ENCODE measurements around the gene KCNT2. TPM values are rescaled to one million over a fixed set of nuclear protein-coding genes. Genes with fewer than 3 reads are reported as not detected.

Gene KCNT2
- total RNA-seq, 1 donor from 2014 or later = 5.9 TPM

- no peak overlapping the region for H3K4me2 ChIP-seq (ENCODE audit: low read length)
- no peak for FAIRE-seq
- no peak overlapping the region for H3K27ac ChIP-seq (ENCODE audit: low read depth, low read length)
- TF ChIP-seq CTCF (IDR thresholded peaks at IDR 0.05; ENCODE audit: insufficient read depth, low read depth, low read length) (no peak), EZH2 (IDR thresholded peaks at IDR 0.05; ENCODE audit: insufficient read depth, low read length) (no peak)
- Mint-ChIP-seq H3K9me3 (ENCODE audit: unreplicated experiment) (no peaks in the 10 kb centered on the region), H3K36me3 (ENCODE audit: low read depth, unreplicated experiment) (no peaks in the 10 kb centered on the region), H3K4me3 (ENCODE audit: unreplicated experiment) (no peak overlapping the region), H3K27ac (ENCODE audit: unreplicated experiment) (no peak overlapping the region), H3K4me1 (ENCODE audit: low read depth, unreplicated experiment) (no peaks in the 10 kb centered on the region), H3K27me3 (ENCODE audit: low read depth, unreplicated experiment) (no peaks in the 10 kb centered on the region)
- H3K79me2 ChIP-seq (ENCODE audit: insufficient read depth, low read length) = no peaks in the 10 kb centered on the region
- H3K4me3 ChIP-seq (ENCODE audit: insufficient read depth, low read depth, low read length) = no peak overlapping the region
- no peaks in the 10 kb centered on the region for H4K20me1 ChIP-seq (ENCODE audit: insufficient read depth, low read length)
- no peaks in the 10 kb centered on the region for H3K4me1 ChIP-seq (ENCODE audit: insufficient read depth, low read length)
- DNase-seq (ENCODE audit: low read depth) = no peak
- H2AFZ ChIP-seq (ENCODE audit: low read depth, low read length) = no peak overlapping the region
- no peaks in the 10 kb centered on the region for H3K9me3 ChIP-seq (ENCODE audit: insufficient read depth, low read depth, low read length)
- H3K27me3 ChIP-seq (ENCODE audit: insufficient read depth, low read length) = no peaks in the 10 kb centered on the region
- H3K9ac ChIP-seq (ENCODE audit: low read length) = no peak overlapping the region
- no peaks in the 10 kb centered on the region for H3K36me3 ChIP-seq (ENCODE audit: insufficient read depth, low read length)
These were observed 157.8 kb downstream of the KCNT2 start for GRCh38 chr1:196450143-196451095.

- no peak overlapping the region for H3K27ac ChIP-seq (ENCODE audit: low read depth, low read length)
- TF ChIP-seq EZH2 (IDR thresholded peaks at IDR 0.05; ENCODE audit: insufficient read depth, low read length) = no peak
- no peak for TF ChIP-seq CTCF (IDR thresholded peaks at IDR 0.05; ENCODE audit: insufficient read depth, low read depth, low read length)
- H3K4me1 Mint-ChIP-seq (ENCODE audit: low read depth, unreplicated experiment) = no peaks in the 10 kb centered on the region
- no peaks in the 10 kb centered on the region for H3K27me3 ChIP-seq (ENCODE audit: insufficient read depth, low read length)
- no peaks in the 10 kb centered on the region for H3K36me3 Mint-ChIP-seq (ENCODE audit: low read depth, unreplicated experiment)
- no peak overlapping the region for H2AFZ ChIP-seq (ENCODE audit: low read depth, low read length)
- no peak for FAIRE-seq
- no peaks in the 10 kb centered on the region for H3K27me3 Mint-ChIP-seq (ENCODE audit: low read depth, unreplicated experiment)
- no peak overlapping the region for H3K4me2 ChIP-seq (ENCODE audit: low read length)
- H3K27ac Mint-ChIP-seq (ENCODE audit: unreplicated experiment) = no peak overlapping the region
- H3K4me1 ChIP-seq (ENCODE audit: insufficient read depth, low read length) = no peaks in the 10 kb centered on the region
- no peak overlapping the region for H3K4me3 Mint-ChIP-seq (ENCODE audit: unreplicated experiment)
- no peaks in the 10 kb centered on the region for H3K79me2 ChIP-seq (ENCODE audit: insufficient read depth, low read length)
- no peak overlapping the region for H3K9ac ChIP-seq (ENCODE audit: low read length)
- DNase-seq (ENCODE audit: low read depth) = no peak
- no peak overlapping the region for H3K4me3 ChIP-seq (ENCODE audit: insufficient read depth, low read depth, low read length)
- no peaks in the 10 kb centered on the region for H3K9me3 ChIP-seq (ENCODE audit: insufficient read depth, low read depth, low read length)
- no peaks in the 10 kb centered on the region for H3K36me3 ChIP-seq (ENCODE audit: insufficient read depth, low read length)
- H4K20me1 ChIP-seq (ENCODE audit: insufficient read depth, low read length) = no peaks in the 10 kb centered on the region
- H3K9me3 Mint-ChIP-seq (ENCODE audit: unreplicated experiment) = no peaks in the 10 kb centered on the region
These were observed 158.8 kb downstream of the KCNT2 start for GRCh38 chr1:196449460-196449859.

- no peaks in the 10 kb centered on the region for H3K4me1 ChIP-seq (ENCODE audit: insufficient read depth, low read length)
- H3K27ac Mint-ChIP-seq (ENCODE audit: unreplicated experiment) = no peak overlapping the region
- H3K36me3 Mint-ChIP-seq (ENCODE audit: low read depth, unreplicated experiment) = no peaks in the 10 kb centered on the region
These were observed 162.5 kb downstream of the KCNT2 start for GRCh38 chr1:196445775-196446174.

More at GRCh38 chr1:196445775-196446174, 162.5 kb downstream of the KCNT2 start:
- FAIRE-seq = no peak
- Histone ChIP-seq H3K9ac (ENCODE audit: low read length) (no peak overlapping the region), H3K27ac (ENCODE audit: low read depth, low read length) (no peak overlapping the region), H3K27me3 (ENCODE audit: insufficient read depth, low read length) (no peaks in the 10 kb centered on the region), H3K4me3 (ENCODE audit: insufficient read depth, low read depth, low read length) (no peak overlapping the region), H2AFZ (ENCODE audit: low read depth, low read length) (no peak overlapping the region), H3K79me2 (ENCODE audit: insufficient read depth, low read length) (no peaks in the 10 kb centered on the region), H3K9me3 (ENCODE audit: insufficient read depth, low read depth, low read length) (no peaks in the 10 kb centered on the region), H4K20me1 (ENCODE audit: insufficient read depth, low read length) (no peaks in the 10 kb centered on the region), H3K36me3 (ENCODE audit: insufficient read depth, low read length) (no peaks in the 10 kb centered on the region), H3K4me2 (ENCODE audit: low read length) (no peak overlapping the region)
- no peaks in the 10 kb centered on the region for H3K27me3 Mint-ChIP-seq (ENCODE audit: low read depth, unreplicated experiment)
- no peaks in the 10 kb centered on the region for H3K4me1 Mint-ChIP-seq (ENCODE audit: low read depth, unreplicated experiment)
- no peak overlapping the region for H3K4me3 Mint-ChIP-seq (ENCODE audit: unreplicated experiment)
- TF ChIP-seq CTCF (IDR thresholded peaks at IDR 0.05; ENCODE audit: insufficient read depth, low read depth, low read length) = no peak
- no peak for TF ChIP-seq EZH2 (IDR thresholded peaks at IDR 0.05; ENCODE audit: insufficient read depth, low read length)
- DNase-seq (ENCODE audit: low read depth) = no peak
- H3K9me3 Mint-ChIP-seq (ENCODE audit: unreplicated experiment) = no peaks in the 10 kb centered on the region
